AG09309 (cell line): ENCODE data around the gene ASIP.
"Not testable (repeated sequence)": the region's sequence is repeated elsewhere in the genome, so short reads cannot be mapped to it uniquely, and the experiment has no call there.

Experiments
- DNase-seq: peaks from one replicate; pipeline ENCODE4 v3.0.0-alpha.2; 2010; ENCODE audit warnings: low read depth
- H3K4me3 ChIP-seq: 2 replicates; pipeline ENCODE4 v1.5.1; 2011; ENCODE audit warnings: mild to moderate bottlenecking, low read depth, low read length, moderate library complexity; ENCODE audit not compliant: control insufficient read depth
- CTCF ChIP-seq: IDR thresholded peaks from 2 replicates; pipeline ENCODE4 v1.5.1; 2011; ENCODE audit warnings: mild to moderate bottlenecking, low read depth, low read length, inconsistent platforms; ENCODE audit not compliant: insufficient read depth, control insufficient read depth; ENCODE audit errors: missing control alignments

Gene ASIP

GRCh38 chr20:34254979-34255378, 13.8 kb downstream of the ASIP start:
- no peak overlapping the region for H3K4me3 ChIP-seq
- TF ChIP-seq CTCF: no peak
- no peak for DNase-seq

- no peak overlapping the region for H3K4me3 ChIP-seq
- no peak for DNase-seq
- TF ChIP-seq CTCF: no peak
Observed at GRCh38 chr20:34256629-34257124, 15.5 kb downstream of the ASIP start.

GRCh38 chr20:34260208-34260942, 19.2 kb downstream of the ASIP start:
- H3K4me3 ChIP-seq: no peak overlapping the region
- no peak for DNase-seq
- no peak for TF ChIP-seq CTCF

- no peak overlapping the region for H3K4me3 ChIP-seq
- TF ChIP-seq CTCF: no peak
- DNase-seq: peak; percentile 42
Observed at GRCh38 chr20:34262488-34263288, 21.5 kb downstream of the ASIP start.

- H3K4me3 ChIP-seq, DNase-seq: not testable (repeated sequence)
Observed at GRCh38 chr20:34263468-34263867, 22.2 kb downstream of the ASIP start.

GRCh38 chr20:34264141-34264540, 22.9 kb downstream of the ASIP start:
- no peak for DNase-seq
- no peak for TF ChIP-seq CTCF
- H3K4me3 ChIP-seq: no peak overlapping the region

- no peak for DNase-seq
- H3K4me3 ChIP-seq: no peak overlapping the region
- TF ChIP-seq CTCF: no peak
Observed at GRCh38 chr20:34268145-34268544, 26.9 kb downstream of the ASIP start.
